ENCODE measurements around the gene SPSB2. TPM values are rescaled to one million over a fixed set of nuclear protein-coding genes. Genes with fewer than 3 reads are reported as not detected.

Gene SPSB2
- total RNA-seq, 1 donor from 2014 or later: 6.7 TPM

DNA sequence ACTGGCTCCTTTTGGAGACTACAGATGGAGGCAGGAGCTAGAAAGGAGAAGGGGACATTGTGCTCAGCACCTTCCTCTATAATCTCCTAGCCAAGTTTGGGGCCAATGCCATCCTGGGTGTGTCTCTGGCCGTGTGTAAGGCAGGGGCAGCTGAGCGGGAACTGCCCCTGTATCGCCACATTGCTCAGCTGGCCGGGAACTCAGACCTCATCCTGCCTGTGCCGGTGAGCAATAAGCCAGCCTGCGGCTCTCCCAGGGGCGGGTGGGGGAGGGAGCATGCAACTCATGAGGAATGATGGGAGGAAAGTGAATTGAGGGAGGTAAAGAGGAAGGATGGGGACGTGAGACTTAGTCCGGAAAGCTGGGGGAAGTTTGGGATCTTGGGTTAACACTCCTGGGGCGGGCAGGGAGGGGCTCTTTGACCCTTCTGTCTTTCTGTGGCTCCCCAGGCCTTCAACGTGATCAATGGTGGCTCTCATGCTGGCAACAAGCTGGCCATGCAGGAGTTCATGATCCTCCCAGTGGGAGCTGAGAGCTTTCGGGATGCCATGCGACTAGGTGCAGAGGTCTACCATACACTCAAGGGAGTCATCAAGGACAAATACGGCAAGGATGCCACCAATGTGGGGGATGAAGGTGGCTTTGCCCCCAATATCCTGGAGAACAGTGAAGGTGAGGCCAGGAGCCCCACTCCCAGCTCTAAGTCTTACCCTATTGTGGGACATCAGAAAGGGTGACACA lies 44.6 kb upstream of the SPSB2 start:
- no peaks in the 10 kb centered on the region for H3K9me3 Mint-ChIP-seq (ENCODE audit: unreplicated experiment)
- H3K36me3 Mint-ChIP-seq (ENCODE audit: low read depth, unreplicated experiment): peaks cover 6% of the 10 kb centered on the region
- DNase-seq (ENCODE audit: low spot score): no peak
- TF ChIP-seq, protein P1, sequence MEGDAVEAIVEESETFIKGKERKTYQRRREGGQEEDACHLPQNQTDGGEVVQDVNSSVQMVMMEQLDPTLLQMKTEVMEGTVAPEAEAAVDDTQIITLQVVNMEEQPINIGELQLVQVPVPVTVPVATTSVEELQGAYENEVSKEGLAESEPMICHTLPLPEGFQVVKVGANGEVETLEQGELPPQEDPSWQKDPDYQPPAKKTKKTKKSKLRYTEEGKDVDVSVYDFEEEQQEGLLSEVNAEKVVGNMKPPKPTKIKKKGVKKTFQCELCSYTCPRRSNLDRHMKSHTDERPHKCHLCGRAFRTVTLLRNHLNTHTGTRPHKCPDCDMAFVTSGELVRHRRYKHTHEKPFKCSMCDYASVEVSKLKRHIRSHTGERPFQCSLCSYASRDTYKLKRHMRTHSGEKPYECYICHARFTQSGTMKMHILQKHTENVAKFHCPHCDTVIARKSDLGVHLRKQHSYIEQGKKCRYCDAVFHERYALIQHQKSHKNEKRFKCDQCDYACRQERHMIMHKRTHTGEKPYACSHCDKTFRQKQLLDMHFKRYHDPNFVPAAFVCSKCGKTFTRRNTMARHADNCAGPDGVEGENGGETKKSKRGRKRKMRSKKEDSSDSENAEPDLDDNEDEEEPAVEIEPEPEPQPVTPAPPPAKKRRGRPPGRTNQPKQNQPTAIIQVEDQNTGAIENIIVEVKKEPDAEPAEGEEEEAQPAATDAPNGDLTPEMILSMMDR (IDR thresholded peaks at IDR 0.05; ENCODE audit: unreplicated experiment): no peak
- H3K4me3 Mint-ChIP-seq (ENCODE audit: unreplicated experiment): no peak overlapping the region
- peaks cover 26% of the 10 kb centered on the region for H3K4me1 Mint-ChIP-seq (ENCODE audit: unreplicated experiment)
- no peak overlapping the region for H3K27ac Mint-ChIP-seq (ENCODE audit: unreplicated experiment)
- H3K27me3 Mint-ChIP-seq (ENCODE audit: unreplicated experiment): peaks cover 15% of the 10 kb centered on the region

DNA sequence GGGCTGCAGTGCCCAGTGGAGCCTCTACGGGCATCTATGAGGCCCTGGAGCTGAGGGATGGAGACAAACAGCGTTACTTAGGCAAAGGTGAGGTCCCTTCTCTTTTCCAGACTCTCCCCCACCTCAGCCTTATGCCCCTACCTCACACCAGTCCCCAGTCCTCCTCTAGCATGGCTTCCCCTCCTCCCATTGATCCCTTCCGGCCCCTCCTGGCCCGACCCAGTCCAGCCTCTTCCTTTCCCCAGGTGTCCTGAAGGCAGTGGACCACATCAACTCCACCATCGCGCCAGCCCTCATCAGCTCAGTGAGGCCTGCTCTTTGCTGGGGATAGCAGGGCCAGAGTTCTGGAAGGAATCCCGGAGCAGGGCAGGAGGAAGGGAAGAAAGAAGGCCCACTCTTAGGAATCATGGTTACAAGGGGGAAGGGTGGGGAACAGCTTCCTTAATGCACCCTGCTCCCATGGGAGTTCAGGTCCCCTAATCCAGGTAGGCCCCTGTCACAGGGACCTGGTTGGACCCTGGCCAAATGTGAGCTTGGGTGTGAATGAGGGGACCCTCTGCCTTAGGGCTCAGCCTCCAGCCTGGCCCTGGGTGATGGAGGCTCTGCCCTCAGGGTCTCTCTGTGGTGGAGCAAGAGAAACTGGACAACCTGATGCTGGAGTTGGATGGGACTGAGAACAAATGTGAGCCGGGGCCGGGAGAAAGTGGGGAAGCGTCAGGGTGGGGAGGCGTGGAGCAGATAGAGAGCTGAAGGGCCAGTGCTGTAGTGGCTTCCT lies 43.5 kb upstream of the SPSB2 start:
- TF ChIP-seq, protein P1 (IDR thresholded peaks at IDR 0.05; ENCODE audit: unreplicated experiment): no peak
- no peak for DNase-seq (ENCODE audit: low spot score)
- Mint-ChIP-seq H3K9me3 (ENCODE audit: unreplicated experiment) (no peaks in the 10 kb centered on the region), H3K27ac (ENCODE audit: unreplicated experiment) (no peak overlapping the region), H3K4me1 (ENCODE audit: unreplicated experiment) (peaks cover 20% of the 10 kb centered on the region), H3K4me3 (ENCODE audit: unreplicated experiment) (no peak overlapping the region), H3K36me3 (ENCODE audit: low read depth, unreplicated experiment) (peaks cover 5% of the 10 kb centered on the region), H3K27me3 (ENCODE audit: unreplicated experiment) (peaks cover 17% of the 10 kb centered on the region)

DNA sequence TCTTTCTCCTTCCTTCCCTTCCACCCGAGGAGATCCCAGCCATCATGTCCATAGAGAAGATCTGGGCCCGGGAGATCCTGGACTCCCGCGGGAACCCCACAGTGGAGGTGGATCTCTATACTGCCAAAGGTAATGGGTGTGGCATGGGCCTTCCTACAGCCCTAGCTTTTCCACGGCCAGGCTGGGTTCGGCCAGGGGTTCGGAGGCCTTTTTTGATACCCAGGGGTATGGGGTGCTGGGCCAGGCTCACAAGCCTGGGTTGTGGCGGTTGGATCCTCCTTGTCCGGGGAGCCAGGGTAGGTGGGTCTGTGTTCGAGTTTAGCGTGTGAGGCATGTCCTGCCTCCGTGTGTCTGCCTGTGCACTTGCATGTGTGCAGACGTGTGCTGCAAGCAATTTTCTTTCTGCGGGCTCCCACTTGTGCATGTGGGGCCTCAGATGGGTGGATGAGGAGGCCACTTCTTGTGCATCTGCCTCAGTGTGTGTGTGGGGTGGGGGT lies 42.7 kb upstream of the SPSB2 start:
- TF ChIP-seq, protein P1 (IDR thresholded peaks at IDR 0.05; ENCODE audit: unreplicated experiment): no peak
- Mint-ChIP-seq H3K4me1 (ENCODE audit: unreplicated experiment) (peaks cover 20% of the 10 kb centered on the region), H3K27me3 (ENCODE audit: unreplicated experiment) (peaks cover 21% of the 10 kb centered on the region), H3K27ac (ENCODE audit: unreplicated experiment) (no peak overlapping the region), H3K9me3 (ENCODE audit: unreplicated experiment) (no peaks in the 10 kb centered on the region), H3K4me3 (ENCODE audit: unreplicated experiment) (no peak overlapping the region), H3K36me3 (ENCODE audit: low read depth, unreplicated experiment) (peaks cover 5% of the 10 kb centered on the region)
- no peak for DNase-seq (ENCODE audit: low spot score)

DNA sequence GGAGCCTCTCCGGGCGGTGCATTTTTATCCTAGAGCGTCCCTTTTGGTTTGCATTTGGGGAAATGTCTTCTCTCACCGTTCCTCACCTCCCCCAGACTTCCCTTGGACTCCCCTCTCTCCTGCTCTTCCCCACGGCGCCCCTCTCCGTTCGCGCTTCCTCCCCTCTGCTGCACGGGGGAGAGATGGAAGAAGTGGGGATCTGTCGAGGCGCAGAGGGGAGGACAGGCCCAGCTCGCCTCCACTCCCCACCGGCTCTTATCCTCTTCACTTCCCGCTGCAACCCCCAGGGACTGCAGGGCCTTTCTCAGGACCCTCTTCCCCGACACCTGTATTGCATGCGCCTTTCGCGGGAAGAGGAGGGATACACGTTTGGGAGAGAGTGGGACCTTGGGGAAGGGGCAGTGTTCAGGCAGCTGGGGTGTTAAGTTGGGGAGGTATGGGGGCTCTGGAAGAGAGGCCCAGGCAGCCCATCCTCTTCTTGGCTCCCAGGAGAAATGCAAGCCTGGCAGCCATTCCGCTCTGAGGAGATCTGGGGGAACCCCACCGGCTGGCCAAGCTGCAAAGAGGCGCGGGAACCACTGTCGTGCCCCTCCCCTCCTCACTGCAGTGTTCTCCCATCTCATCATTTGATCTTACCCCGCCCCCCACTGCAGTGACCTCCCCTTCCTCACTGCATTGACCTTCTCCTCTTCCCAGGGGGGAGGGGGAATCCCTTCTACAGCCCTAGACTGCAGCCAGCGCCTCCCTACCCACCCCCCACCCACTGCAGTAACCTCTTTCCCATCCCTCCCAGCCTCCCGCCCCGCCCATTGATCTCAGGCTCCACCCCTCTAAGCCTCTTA lies 42.1 kb upstream of the SPSB2 start:
- Mint-ChIP-seq H3K4me3 (ENCODE audit: unreplicated experiment) (peak overlapping the region; percentile 86), H3K9me3 (ENCODE audit: unreplicated experiment) (no peaks in the 10 kb centered on the region), H3K27me3 (ENCODE audit: unreplicated experiment) (peaks cover 23% of the 10 kb centered on the region), H3K27ac (ENCODE audit: unreplicated experiment) (peak overlapping the region; percentile 42), H3K4me1 (ENCODE audit: unreplicated experiment) (peaks cover 20% of the 10 kb centered on the region), H3K36me3 (ENCODE audit: low read depth, unreplicated experiment) (peaks cover 5% of the 10 kb centered on the region)
- TF ChIP-seq, protein P1 (IDR thresholded peaks at IDR 0.05; ENCODE audit: unreplicated experiment): no peak
- DNase-seq (ENCODE audit: low spot score): no peak
